ENCODE data around the gene HGFAC. TPM values are rescaled to one million over a fixed set of nuclear protein-coding genes. Genes with fewer than 3 reads are reported as not detected.
"Not testable (repeated sequence)": the region's sequence is repeated elsewhere in the genome, so short reads cannot be mapped to it uniquely, and the experiment has no call there.

The HGFAC gene
- total RNA-seq, 1 donor from 2014 or later = 0.38 TPM

DNA sequence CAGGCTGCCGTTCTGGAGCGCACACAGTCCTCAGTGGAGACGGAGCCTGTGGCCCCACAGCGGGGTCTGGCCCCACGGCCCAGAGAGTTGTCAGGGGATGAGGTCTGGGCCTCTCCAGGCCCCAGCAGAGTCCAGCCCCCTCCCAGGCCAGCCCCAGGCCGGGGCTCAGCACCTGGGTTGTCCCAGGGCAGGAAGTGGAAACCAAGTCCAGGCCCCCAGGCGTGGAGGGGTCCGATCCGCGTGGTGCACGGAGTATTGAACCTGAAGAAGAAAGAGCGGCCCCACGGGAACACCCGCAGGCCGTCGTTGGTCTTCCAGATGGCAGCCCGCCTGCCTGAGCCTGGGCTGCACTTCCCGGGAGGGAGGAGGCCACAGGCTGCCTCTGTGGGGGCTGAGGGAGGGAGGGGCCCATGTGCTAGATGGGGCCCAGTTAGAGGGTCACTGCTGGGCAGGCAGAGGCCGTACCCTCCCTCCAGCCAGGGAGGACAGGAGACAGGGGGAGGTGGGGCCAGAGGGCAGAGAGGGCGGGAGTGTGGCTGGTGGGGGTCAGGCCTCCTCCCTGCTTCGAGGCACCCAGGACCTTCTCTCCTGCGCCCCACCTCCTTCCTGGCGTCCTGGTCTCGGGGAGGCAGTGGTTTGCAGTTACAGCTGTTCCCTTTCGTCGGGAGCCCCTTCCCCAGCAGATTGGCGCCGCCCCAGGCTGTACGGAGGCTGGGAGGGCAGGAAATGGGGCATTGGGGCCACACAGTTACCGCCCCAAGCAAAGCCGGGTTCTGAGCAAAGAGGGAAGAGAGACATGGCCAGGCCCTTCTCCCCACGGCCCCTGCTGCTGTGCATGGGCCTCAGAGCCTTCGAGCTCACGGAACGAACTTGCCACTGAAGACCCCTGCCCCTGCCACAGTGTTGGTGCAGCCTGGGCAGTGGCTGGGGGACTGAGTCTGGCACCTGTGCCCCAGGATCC, 8.1 kb downstream of the HGFAC start:
- intact Hi-C loops (cut with DNase I) = no loop called here
- no peak for DNase-seq (ENCODE audit: low spot score)

DNA sequence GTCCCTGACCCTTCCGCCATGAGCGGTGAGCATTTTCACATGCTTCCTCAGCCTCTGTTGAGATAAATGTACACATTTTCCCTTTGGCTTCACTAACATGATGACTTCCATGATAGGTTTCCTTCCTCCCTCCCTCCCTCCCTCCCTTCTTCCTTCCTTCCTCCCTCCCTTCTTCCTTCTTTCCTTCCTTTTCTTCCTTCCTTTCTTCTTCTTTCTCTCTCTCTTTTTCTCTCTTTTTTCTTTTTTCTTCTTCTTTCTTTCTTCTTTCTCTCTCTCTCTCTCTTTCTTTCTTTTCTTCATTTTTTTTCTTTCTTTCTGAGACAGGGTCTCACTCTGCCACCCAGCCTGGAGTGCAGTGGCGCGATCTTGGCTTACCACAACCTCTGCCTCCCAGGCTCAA, 8.9 kb downstream of the HGFAC start:
- no peak for DNase-seq (ENCODE audit: low spot score)
- intact Hi-C loops (cut with DNase I) = no loop called here

DNA sequence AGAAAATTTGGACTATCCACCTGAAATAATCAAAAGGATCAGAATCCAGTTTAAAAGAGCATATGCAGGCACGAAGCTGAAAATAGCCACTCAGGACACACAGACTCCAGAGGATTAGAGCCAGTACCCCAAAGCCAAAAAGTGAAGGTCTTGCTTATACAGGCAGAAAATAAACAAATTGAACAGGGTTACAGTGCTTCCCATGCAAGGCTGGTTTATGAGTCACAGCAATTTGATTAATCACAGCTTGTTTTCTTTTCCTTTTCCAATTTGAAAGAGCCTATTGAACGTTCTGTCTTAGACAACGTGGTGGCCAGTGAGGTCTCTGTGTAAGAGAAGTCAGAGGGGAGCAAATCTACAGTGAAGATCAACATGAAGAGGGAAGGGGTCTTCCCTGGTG, 10.2 kb downstream of the HGFAC start:
- intact Hi-C loops (cut with DNase I) = no loop called here
- DNase-seq (ENCODE audit: low spot score) = no peak

DNA sequence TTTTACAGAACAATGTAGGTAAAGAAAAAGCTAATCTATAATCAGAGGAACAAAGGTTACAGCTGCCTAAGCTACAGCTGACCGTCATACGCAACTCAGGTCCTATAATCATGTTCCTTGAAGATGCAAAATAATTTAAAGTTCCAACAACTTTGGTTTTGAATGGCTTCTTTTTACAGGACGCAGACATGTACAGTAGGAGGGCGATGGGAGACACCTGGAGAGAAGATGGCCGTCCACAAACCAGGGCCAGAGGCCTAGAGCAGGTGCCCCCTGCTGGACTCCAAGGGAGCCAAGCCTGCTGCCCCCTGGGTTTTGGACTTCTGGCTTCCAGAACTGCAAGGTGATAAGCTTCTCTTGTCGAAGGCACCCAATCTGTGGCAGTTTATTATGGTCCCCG, 10.6 kb downstream of the HGFAC start:
- no peak for DNase-seq (ENCODE audit: low spot score)
- intact Hi-C loops (cut with DNase I) = no loop called here

DNA sequence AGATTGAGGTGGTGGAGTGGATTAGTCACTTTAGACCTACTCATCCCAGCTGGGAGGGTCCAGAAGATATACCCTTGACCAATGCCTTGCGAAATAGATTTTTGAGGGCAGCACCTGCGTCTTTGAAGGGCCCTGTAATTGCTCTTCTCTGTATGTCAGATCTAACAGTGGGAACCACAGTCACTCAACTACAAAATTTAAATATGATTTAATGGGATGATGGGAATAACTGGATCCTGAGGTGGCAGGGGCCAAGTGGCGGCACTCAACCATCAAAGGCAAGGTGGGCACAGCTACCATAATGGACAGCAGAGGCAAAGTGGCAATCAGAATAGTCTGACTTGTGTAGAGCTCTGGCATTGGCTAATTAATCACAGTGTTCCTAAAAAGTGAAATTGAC, 13.8 kb downstream of the HGFAC start:
- DNase-seq (ENCODE audit: low spot score); intact Hi-C loops (cut with DNase I): not testable (repeated sequence)

DNA sequence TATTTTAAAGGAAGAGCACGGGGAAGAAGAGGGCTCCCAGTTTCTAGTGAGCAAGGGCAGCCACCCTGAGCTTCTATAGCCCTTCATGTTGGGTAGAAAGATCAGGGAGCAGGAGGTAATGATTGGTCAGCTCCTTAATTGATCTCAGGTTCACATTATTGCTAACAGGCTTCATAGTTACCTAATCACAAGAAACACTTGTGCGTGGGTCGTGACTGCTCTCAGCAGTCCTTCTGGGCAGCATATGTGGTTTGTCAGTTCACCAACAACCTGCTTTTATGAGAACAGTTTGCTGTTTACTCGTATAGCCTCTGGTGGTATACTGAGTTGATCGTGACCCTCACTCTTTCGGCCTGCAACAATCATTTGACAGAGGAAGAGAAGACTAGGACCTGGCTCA, 16.6 kb downstream of the HGFAC start:
- DNase-seq (ENCODE audit: low spot score) = no peak

DNA sequence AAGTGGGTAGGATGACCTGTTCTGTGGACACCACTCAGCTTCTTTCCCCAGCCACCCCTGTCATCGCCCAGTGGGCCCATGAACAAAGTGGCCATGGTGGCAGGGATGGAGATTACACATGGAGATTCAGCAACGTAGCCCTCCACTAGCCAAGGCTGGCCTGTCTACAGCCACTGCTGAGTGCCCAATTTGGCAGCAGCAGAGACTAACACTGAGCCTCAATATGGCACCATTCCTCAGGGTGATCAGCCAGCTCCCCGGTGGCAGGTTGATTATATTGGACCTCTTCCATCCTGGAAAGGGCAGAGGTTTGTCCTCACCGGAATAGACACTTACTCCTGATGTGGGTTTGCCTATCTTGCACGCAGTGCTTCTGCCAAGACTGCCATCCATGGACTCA, 17.4 kb downstream of the HGFAC start:
- DNase-seq (ENCODE audit: low spot score); intact Hi-C loops (cut with DNase I): not testable (repeated sequence)

More for the DNA sequence above, 16.6 kb downstream of the HGFAC start:
- intact Hi-C loops (cut with DNase I) = no loop called here

DNA sequence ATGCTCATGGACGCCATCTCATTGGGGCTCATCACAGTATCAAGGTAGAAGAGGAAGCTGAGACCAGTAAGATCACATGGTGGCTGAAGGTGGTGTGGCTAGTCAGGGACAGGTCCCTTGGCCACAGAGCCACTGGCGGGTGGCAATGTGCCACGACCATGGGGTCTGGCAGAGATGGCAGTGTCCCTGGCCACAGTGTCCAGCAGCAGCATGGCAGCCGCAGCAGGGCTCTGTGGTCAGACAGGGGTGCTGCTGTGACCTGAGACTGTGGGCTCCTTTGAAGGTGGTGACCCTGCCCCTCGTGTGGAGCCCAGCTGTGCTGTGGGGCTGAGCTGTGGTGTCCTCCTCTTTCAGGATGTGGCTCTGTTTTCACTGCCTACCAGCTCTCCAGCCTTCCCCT, 19.2 kb downstream of the HGFAC start:
- intact Hi-C loops (cut with DNase I) = loop anchor here (1.0 kb wide), 1 partner anchor 23 kb away; no protein-coding TSS in a partner anchor
- DNase-seq (ENCODE audit: low spot score) = no peak

DNA sequence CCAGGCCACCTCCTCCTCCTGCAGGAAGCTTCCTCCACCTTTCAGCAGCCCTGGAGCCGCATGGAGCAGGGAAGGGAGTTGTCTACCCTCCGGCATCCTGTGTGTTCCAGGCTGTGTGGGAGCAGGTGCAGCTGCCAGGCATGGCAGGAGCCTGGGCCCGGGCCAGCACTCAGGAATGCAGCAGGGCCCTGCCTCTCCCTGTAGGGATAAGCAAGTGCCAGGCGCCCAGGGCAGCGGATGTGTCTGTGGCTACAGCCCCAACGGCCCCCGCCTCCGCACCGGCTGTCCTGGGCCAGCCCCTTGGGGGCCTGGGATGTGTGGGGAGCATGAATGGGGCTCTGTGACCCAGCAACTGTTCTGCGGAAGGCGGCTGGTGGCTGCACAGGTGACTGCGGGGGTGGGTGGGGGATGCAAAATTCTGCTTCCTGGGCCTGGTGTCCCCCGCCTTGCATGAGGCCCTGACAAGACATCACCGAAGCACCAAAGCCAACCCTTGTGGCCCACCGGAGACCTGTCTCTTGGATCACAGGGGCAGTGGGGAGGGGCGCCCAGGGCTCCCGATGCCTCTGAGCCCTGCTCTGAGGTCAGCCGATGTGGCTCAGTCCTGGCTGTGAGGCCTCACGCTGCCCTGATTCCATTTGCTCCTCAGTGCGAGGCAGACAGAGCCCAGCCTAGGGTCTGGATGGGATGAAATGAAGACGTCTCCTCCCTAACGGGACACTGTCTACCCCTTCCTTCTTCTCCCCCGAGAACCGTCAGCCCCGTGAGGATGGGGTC, 19.9 kb downstream of the HGFAC start:
- intact Hi-C loops (cut with DNase I) = loop anchor here (1.0 kb wide), 1 partner anchor 23 kb away; no protein-coding TSS in a partner anchor
- DNase-seq (ENCODE audit: low spot score) = peak; percentile 90

DNA sequence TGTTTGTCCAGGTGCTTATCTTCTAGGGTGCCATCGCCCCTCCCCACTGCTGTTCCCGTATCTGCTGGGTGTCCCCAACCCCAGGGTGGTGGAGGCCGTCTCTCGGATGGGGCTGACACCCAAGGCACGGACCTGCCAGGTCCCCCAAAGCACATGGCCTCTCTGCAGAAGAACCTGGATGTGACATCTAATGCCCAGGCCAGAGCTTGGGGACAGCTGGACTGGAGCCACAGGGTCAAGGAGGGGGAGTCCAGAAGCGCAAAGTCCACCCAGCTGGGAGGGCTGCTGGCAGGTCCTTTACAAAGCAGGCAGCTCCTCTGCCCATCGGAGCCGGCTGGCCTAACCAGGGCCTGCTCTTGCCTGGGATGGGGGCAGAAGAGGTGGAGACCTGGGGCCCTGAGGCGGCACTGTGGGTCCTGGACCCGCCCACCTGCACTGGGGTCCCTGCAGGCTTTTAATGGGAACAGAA, 20.6 kb downstream of the HGFAC start:
- intact Hi-C loops (cut with DNase I) = no loop called here
- DNase-seq (ENCODE audit: low spot score) = no peak

DNA sequence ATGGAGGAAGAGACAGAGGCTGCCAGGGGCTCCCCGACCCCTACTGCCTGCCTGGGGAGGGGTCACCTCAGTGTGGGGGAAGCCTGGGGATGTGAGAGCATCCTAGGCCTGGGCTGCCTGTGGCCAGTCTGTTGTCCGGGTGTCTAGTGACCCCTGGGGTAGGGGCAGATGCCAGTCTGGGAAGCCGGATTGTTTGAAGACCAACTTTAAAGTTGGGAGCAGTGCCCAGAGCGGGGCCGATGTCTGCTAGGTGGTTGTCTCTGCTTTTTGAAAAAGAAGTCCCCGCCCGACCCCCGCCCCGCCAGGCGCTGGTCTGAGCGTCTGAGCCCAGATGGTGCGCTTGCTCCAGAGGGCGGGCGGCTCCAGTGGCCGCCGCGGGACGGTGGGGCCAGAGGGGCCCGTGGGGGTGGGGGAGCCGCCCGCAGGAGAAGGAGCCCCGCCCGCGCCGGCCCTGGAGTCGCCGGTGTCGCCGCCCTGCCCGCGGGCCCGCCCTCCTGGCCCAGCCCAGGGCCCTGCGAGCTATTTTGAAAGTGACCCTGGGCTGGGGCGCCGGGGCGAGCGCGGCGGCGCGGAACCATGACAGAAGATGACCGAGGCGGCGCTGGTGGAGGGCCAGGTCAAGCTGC, 21.1 kb downstream of the HGFAC start, which contains the start of gene DOK7:
Gene DOK7 (plus strand): TSS at position 517 of the 626 bp plus-strand sequence. CDS start 70 bp downstream, at position 587.
- DNase-seq (ENCODE audit: low spot score) = no peak
- intact Hi-C loops (cut with DNase I) = no loop called here

DNA sequence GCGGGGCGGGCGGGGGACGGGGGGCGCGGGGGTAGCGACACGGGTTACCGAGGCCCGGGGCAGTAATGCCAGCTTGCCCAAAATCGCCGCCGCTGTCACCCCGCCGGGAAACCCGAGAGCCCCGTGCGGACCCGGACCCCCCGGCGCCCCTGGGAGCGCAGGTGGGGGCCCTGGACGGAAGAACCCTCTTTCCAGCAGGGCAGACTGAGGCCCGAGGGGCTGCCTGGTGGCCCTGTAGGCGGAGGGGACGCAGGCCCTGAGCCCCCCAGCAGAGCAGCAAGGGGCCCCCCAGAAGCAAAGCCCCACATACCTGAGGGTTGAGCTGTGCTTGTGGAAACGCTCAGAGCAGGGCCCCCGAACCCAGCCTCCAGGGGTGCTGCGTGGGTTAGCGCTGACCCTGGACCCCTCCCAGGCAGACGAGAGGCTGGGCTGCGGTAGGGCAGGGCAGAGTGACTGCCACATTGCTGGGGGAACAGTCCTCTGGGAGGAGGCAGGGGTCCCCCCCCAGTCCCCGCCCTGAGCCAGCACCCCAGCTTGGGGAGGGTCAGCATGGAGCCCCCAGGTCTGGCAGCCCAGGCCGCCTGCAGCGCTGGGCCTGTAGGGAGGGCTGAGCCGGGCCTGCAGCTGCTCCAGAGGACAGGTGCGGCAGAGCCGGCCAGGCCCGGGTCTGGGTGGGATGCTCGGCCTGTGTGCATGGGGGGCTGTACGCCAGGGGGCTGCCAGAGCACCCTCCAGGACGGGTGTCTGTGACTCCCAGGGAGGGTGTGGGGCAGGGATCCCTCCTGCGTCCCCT, 22.0 kb downstream of the HGFAC start:
- intact Hi-C loops (cut with DNase I) = no loop called here
- no peak for DNase-seq (ENCODE audit: low spot score)

DNA sequence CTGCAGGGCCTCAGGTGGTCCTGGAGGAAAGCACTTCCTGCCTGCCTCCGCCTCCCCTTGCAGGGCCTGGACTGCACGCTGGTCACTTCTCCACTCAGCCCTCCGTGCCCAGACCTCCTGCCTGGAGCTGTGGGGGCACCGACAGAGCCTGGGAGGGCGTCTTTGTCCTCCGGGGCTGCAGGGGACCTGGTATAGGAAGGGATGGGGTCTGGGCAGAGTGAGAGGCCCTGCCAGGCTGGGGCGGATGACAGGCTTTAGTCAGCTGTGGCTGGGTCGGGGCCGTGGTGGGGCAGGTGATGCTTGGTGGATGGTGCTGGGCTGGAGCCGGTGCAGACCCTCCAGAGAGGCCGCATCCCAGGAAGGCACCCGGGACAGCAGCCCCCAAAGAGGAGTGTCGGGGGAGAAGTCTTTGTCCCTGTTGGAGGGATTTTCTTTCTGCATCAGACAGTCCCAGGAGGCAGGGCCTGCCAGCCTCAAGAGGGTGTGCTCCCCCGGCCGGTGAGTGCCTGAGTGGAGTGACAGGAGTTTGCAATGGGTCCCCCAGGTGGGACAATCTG, 22.7 kb downstream of the HGFAC start:
- intact Hi-C loops (cut with DNase I) = no loop called here
- no peak for DNase-seq (ENCODE audit: low spot score)

DNA sequence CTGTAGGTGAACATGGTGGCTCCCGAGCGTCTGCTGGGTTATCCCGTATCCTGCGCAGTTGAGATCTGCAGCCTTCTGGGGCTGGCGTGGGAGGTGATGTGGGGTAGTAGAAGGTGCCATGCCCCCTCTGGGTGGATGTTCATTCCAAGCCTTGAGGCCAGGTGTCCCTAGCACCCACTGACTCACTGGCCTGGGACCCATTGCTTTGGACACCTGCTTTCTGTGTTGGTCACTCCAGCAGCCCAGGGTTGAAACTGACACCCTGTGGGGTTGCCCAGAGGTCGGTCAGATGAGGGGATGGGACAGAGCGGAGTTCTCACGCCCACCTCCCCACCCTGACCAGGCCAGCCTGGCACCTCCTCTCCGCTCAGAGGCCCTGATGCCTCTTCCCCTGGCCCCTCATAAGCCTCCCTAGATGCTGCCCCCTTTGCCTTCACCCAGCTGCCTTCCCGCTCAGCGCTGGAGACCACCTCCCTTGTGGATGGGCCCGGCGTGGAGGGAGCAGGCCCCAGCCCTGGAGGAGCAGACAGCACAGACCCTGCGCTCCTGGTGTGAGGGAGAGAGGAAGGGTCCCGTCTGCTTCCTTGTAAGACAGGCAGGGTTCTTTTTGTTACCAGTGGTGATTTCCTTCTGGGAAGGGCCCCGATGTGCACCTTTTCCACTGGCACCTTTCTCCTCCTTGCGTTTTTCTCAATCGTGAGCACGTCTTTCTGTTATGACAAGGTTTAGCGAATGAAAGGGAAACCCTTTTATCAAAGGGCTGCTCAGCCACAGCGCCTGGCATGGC, 23.3 kb downstream of the HGFAC start:
- intact Hi-C loops (cut with DNase I) = no loop called here
- no peak for DNase-seq (ENCODE audit: low spot score)

DNA sequence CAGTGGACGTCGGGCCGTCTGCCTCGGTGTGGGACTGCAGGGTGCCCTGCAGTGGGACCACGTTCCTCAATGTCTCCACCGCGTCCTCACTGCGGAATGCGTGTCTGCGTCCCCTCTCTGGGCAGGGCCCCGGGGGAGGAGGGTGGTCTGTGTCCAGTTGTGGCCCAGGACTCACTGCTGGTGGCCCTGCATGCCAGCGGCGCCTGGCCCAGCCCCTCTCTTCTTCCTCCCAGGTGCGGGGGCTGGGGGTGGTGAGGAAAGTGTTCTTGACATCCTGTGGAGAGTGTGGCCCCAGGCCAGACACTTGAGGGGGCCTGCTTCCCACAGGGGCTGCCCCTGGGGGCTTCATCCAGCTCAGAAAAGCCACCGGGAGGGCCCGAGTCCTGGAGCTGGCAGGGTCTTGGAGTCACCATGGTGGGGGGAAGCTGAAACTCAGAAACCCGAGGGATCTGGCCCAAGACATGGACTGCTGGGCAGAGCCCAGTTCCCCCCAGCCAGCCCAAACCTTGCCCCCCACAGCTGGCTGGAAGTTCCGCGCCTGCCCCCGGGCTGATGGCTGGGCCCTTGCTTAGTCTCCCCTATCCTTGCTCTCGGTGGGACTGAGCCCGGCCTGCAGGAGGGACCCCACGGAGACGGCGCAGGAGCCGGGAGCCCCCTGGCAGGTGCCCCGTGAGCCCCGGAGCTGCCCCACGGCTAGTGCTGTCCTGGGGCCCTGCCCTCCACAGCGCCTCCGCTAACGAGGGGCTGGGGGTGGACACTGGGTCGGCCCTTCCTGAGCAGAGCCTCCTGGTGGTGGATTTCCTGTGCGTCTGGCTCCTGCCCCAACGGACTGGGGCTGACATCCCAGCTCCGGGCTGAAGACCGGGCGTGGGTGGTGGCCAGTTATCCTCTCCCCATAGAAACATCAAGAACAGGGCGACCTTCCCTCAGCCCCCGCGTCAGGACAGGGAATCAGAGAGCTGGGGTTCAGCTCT, 24.2 kb downstream of the HGFAC start:
- no peak for DNase-seq (ENCODE audit: low spot score)
- intact Hi-C loops (cut with DNase I) = no loop called here

DNA sequence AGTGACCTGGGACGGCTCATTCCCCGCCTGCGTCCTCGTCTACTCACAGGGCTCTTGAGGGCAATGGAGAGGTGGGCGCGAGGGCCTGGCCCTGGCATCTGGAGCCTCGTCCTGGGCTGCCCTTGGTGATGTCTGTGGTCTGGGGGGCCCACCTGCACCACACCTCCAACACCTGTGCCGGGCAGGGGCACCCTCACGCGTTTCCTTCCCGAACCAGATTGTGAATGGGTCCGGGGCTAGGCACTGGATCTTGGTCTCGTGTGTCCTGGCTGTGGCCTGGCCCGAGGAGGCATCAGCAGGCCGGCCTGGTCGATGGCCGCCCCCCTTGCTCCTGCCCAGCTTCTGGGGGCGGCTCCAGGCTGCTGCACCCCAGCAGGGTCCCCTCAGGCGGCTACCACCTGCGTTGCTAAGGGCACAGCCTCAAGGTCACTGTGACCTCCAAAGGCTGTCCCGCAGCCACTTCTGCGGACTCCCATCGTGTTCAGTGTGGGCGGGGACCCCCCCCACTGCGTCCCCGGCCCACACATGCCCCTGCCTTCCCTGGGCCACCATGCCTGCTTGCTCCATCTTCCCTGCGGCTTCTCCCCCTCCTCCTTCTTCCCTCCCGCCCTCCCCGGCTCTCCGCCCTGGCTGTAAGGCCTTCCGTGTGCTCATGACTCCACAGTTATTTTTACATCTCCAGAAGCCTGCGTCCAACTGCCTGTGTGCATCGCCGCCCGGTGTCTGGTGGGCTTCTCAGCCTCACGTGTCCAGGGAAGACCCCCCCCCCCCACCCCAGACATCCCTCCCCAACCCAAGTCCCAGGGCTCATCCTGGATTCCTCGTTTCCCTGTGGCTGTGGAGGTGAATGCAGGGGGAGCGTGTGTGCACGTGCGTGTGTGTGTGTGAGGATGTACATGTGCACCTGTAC, 25.2 kb downstream of the HGFAC start:
- DNase-seq (ENCODE audit: low spot score) = no peak
- intact Hi-C loops (cut with DNase I) = no loop called here

Data from cardiac septum (tissue), 1 donor.